GM21576 (cell line): ENCODE measurements around the gene OCA2.
"Not testable (repeated sequence)": the region's sequence is repeated elsewhere in the genome, so short reads cannot be mapped to it uniquely, and the experiment has no call there.

Experiments
- ATAC-seq: cut with Tn5 transposase; IDR thresholded peaks from one replicate; pipeline ENCODE4 v1.9.1; 2021; ENCODE audit warnings: mild to moderate bottlenecking, moderate library complexity; ENCODE audit not compliant: unreplicated experiment

OCA2 gene

GRCh38 chr15:27787931-27788330 is 311.2 kb downstream of the OCA2 start:
- ATAC-seq, result no peak

- ATAC-seq, result no peak
Observed at GRCh38 chr15:27784107-27784506, 315.0 kb downstream of the OCA2 start.

- ATAC-seq, result no peak
Observed at GRCh38 chr15:27783678-27784077, 315.4 kb downstream of the OCA2 start.

GRCh38 chr15:27782125-27782524 is 317.0 kb downstream of the OCA2 start:
- ATAC-seq, result no peak

GRCh38 chr15:27776501-27776900 is 322.6 kb downstream of the OCA2 start:
- no peak for ATAC-seq

GRCh38 chr15:27774638-27775037 is 324.5 kb downstream of the OCA2 start:
- ATAC-seq, result no peak

GRCh38 chr15:27774191-27774590 is 324.9 kb downstream of the OCA2 start:
- ATAC-seq, result no peak

- no peak for ATAC-seq
Observed at GRCh38 chr15:27771892-27772291, 327.2 kb downstream of the OCA2 start.

- ATAC-seq, result no peak
Observed at GRCh38 chr15:27770769-27771554, 328.2 kb downstream of the OCA2 start.

GRCh38 chr15:27770086-27770607 is 329.0 kb downstream of the OCA2 start:
- ATAC-seq, result no peak

- ATAC-seq, result no peak
Observed at GRCh38 chr15:27769652-27770051, 329.5 kb downstream of the OCA2 start.

GRCh38 chr15:27768732-27769475 is 330.2 kb downstream of the OCA2 start:
- no peak for ATAC-seq

- ATAC-seq, result no peak
Observed at GRCh38 chr15:27767918-27768640, 331.0 kb downstream of the OCA2 start.

GRCh38 chr15:27767430-27767829 is 331.7 kb downstream of the OCA2 start:
- not testable (repeated sequence) for ATAC-seq

- no peak for ATAC-seq
Observed at GRCh38 chr15:27764339-27764738, 334.8 kb downstream of the OCA2 start.

GRCh38 chr15:27763514-27763913 is 335.6 kb downstream of the OCA2 start:
- no peak for ATAC-seq

- no peak for ATAC-seq
Observed at GRCh38 chr15:27762471-27762870, 336.6 kb downstream of the OCA2 start.

- ATAC-seq, result no peak
Observed at GRCh38 chr15:27757052-27757451, 342.1 kb downstream of the OCA2 start.

GRCh38 chr15:27752691-27753090 is 346.4 kb downstream of the OCA2 start:
- no peak for ATAC-seq

GRCh38 chr15:27747997-27748396 is 351.1 kb downstream of the OCA2 start:
- no peak for ATAC-seq

- no peak for ATAC-seq
Observed at GRCh38 chr15:27746401-27746955, 352.6 kb downstream of the OCA2 start.
